GM06990 (cell line): ENCODE results near the gene GRAMD2A.

Experiments used
- DNase-seq: peaks from one replicate; pipeline ENCODE4 v3.0.0-alpha.2; 2011; ENCODE audit not compliant: insufficient read length; ENCODE audit errors: extremely low read depth
- H3K27me3 ChIP-seq: replicated peaks from 2 replicates; pipeline ENCODE4 v1.6.0; 2011; ENCODE audit warnings: low read length; ENCODE audit not compliant: control insufficient read depth, insufficient read depth
- H3K36me3 ChIP-seq: 2 replicates; pipeline ENCODE4 v1.5.1; 2011; ENCODE audit warnings: low read length; ENCODE audit not compliant: control insufficient read depth, insufficient read depth
- H3K4me3 ChIP-seq: replicated peaks from 2 replicates; pipeline ENCODE4 v1.5.1; 2011; ENCODE audit warnings: low read depth, mild to moderate bottlenecking, control low read depth, low read length
- TF ChIP-seq, protein P1 (sequence below): IDR thresholded peaks from 2 replicates; pipeline ENCODE4 v1.5.1; 2011; ENCODE audit warnings: low read length, control low read depth, mild to moderate bottlenecking, inconsistent platforms; ENCODE audit not compliant: insufficient read depth, poor library complexity, severe bottlenecking

The GRAMD2A gene

DNA sequence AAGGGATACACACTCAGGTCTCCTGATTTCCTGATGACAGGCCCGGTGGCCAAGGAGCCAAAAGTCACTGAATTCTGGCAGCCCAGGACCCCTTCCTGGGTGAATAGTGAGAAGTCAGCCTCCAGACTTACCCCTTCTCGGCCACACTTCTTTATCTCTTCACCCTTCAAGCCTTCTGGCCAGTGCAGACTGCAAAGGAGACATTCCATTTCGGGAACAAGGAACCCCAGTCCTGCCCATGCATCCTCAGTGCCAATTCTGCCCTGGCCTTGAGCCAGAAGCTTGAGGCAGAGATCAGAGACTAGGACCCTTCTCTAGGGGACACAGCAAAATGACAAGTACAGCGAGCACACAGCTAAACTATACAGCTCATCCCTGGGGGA, 28.8 kb downstream of the GRAMD2A start:
- DNase-seq = no peak
- TF ChIP-seq, protein P1, sequence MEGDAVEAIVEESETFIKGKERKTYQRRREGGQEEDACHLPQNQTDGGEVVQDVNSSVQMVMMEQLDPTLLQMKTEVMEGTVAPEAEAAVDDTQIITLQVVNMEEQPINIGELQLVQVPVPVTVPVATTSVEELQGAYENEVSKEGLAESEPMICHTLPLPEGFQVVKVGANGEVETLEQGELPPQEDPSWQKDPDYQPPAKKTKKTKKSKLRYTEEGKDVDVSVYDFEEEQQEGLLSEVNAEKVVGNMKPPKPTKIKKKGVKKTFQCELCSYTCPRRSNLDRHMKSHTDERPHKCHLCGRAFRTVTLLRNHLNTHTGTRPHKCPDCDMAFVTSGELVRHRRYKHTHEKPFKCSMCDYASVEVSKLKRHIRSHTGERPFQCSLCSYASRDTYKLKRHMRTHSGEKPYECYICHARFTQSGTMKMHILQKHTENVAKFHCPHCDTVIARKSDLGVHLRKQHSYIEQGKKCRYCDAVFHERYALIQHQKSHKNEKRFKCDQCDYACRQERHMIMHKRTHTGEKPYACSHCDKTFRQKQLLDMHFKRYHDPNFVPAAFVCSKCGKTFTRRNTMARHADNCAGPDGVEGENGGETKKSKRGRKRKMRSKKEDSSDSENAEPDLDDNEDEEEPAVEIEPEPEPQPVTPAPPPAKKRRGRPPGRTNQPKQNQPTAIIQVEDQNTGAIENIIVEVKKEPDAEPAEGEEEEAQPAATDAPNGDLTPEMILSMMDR = no peak
- H3K4me3 ChIP-seq = no peak overlapping the region
- H3K27me3 ChIP-seq = peaks cover 2% of the 10 kb centered on the region
- H3K36me3 ChIP-seq = no peaks in the 10 kb centered on the region

DNA sequence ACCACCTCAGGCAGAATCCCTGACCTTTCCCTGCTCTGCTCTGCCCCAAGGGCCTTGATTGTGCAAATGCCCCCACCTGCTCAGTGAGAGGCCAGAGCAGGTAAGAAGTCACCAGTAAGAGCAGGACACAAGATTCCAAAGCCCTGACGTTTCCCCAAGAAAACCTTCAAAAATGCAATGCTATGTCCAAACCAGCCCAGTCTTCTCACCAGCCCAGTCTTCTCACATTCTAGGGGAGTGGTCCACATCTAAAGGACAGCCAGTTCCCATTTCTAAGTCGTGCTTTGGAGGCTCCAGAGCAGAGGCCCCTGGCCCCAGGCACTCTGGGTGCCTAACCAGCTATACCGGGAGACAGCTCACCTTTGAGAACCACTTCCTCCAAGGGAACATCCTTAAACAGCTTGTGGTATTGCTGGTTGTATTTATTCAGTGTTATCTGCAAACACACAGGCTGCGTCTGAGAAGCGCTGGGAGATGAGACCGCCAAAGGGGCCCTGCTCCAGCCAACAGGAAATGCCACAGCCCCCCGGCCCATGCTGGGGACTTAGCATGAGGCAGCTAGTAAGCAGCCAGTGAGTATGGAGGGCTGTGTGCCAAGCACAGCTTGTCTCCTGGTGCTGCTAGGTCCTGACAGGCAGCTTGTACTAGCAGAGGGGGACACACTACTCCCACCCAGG, 29.3 kb downstream of the GRAMD2A start:
- no peak for DNase-seq
- H3K36me3 ChIP-seq = no peaks in the 10 kb centered on the region
- H3K4me3 ChIP-seq = no peak overlapping the region
- peaks cover 2% of the 10 kb centered on the region for H3K27me3 ChIP-seq
- TF ChIP-seq, protein P1 = no peak

DNA sequence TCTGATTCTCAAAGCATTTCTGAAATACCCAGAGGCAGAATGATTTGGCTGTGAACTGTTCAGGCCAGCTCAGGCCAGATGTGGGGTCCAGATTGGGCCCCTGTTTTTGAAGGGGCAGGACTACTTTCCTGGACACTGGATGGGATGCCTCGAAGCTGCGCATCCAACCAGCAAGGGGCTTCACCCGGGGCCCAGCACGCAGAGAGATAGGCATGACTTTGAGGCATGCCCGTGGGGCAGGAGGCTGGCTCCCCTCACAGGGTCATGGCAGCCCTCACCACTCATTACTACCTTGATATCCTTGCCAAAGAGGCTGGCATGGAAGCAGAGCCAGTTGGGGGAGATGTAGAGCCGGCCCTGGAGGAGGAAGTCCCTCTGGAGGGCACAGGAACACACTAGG, 30.1 kb downstream of the GRAMD2A start:
- no peak overlapping the region for H3K4me3 ChIP-seq
- H3K36me3 ChIP-seq = no peaks in the 10 kb centered on the region
- DNase-seq = no peak
- H3K27me3 ChIP-seq = peaks cover 2% of the 10 kb centered on the region
- TF ChIP-seq, protein P1 = no peak

DNA sequence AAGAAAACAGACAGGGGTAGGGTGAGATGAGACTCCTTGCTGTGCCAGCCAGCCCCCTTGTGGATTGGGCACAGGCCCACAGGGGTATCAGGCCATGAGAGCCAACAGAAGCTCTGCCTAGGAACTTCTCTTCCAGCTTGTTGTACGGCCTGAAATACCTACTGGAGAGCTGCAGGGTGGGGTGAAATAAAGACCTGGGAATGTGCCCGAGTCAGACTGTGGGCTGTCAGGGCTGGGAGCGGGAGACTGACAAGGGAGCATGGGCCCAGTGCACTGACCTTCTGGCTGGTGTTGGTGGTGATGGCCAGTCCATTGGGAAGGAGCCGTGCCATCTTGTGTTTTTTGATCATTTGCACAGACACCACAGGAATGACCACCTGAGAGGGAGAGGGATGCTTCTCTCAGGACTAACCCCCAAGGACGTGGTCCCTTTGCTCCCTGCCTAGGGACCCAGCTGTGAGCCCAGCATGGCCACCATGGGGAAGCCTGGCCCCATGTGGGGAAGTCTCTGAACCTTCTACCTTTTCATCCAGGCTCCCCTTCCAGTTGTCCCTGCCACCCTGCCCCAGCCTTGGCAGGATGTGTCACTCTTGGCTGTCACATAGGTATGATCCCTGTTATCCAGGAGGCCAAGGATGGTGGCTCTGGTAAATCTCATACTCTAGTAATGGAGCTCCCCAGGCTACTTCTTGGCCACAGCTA, 30.7 kb downstream of the GRAMD2A start:
- Histone ChIP-seq H3K36me3 (no peaks in the 10 kb centered on the region), H3K4me3 (no peak overlapping the region), H3K27me3 (peaks cover 2% of the 10 kb centered on the region)
- DNase-seq = no peak
- TF ChIP-seq, protein P1 = no peak

DNA sequence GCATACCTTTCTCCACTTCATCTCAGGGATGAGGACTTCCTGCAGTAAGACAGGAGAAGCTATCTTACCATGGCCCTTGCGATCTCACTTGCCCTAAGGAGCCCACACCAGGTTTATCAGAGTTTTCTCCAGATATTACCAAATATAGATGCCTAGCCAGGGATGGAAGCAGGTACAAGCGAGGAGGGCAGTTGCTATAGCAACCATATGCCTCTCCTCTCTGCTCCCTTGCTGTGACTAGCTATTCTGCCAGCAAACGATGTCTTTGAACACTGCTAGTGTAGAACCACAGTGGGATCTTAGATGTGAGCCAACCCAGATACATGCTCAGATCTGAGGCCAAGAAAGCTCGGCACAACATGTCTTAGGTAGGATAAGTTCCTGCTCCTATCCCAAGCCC, 33.9 kb downstream of the GRAMD2A start:
- DNase-seq = no peak
- TF ChIP-seq, protein P1 = no peak
- Histone ChIP-seq H3K4me3 (no peak overlapping the region), H3K36me3 (no peaks in the 10 kb centered on the region), H3K27me3 (peaks cover 2% of the 10 kb centered on the region)
